ENCODE results near the gene ANAPC1.
"Not testable (repeated sequence)": the region's sequence is repeated elsewhere in the genome, so short reads cannot be mapped to it uniquely, and the experiment has no call there.

Gene ANAPC1

GRCh38 chr2:111910609-111911277 is 26.8 kb upstream of the ANAPC1 start:
- Histone ChIP-seq H4K20me1 (ENCODE audit: insufficient read depth, low read length) (no peaks in the 10 kb centered on the region), H3K4me2 (ENCODE audit: insufficient read depth, low read length) (no peak overlapping the region), H3K4me3 (ENCODE audit: low read depth in 1 of 2, low read length in 2 of 2) (no peak overlapping the region), H3K36me3 (ENCODE audit: insufficient read depth, low read length) (no peaks in the 10 kb centered on the region), H3K9me3 (ENCODE audit: insufficient read depth, low read length, severe bottlenecking) (no peaks in the 10 kb centered on the region), H3K27me3 (ENCODE audit: insufficient read depth, low read length, poor library complexity) (no peaks in the 10 kb centered on the region), H3K9ac (ENCODE audit: low read depth, low read length) (no peak overlapping the region), H2AFZ (ENCODE audit: low read depth, low read length) (no peak overlapping the region), H3K4me1 (ENCODE audit: insufficient read depth, low read length) (peaks cover 17% of the 10 kb centered on the region), H3K27ac (ENCODE audit: low read length) (no peak overlapping the region), H3K79me2 (ENCODE audit: insufficient read depth, low read length) (no peaks in the 10 kb centered on the region)
- no peak for DNase-seq
- no peak for ATAC-seq (ENCODE audit: insufficient read depth, low read depth)
- TF ChIP-seq CTCF (IDR thresholded peaks at IDR 0.05; ENCODE audit: borderline replicate concordance, extremely low read depth, low read length, poor library complexity, severe bottlenecking) (no peak), EZH2 (IDR thresholded peaks at IDR 0.05; ENCODE audit: borderline replicate concordance, low read depth, low read length, severe bottlenecking) (no peak)

- H3K79me2 ChIP-seq (ENCODE audit: insufficient read depth, low read length); H4K20me1 ChIP-seq (ENCODE audit: insufficient read depth, low read length); H3K36me3 ChIP-seq (ENCODE audit: insufficient read depth, low read length); ATAC-seq (ENCODE audit: insufficient read depth, low read depth); H3K9ac ChIP-seq (ENCODE audit: low read depth, low read length); DNase-seq; H3K27me3 ChIP-seq (ENCODE audit: insufficient read depth, low read length, poor library complexity); H3K4me2 ChIP-seq (ENCODE audit: insufficient read depth, low read length); H3K4me3 ChIP-seq (ENCODE audit: low read depth in 1 of 2, low read length in 2 of 2); H2AFZ ChIP-seq (ENCODE audit: low read depth, low read length); H3K27ac ChIP-seq (ENCODE audit: low read length); H3K9me3 ChIP-seq (ENCODE audit: insufficient read depth, low read length, severe bottlenecking): not testable (repeated sequence)
- peaks cover 20% of the 10 kb centered on the region for H3K4me1 ChIP-seq (ENCODE audit: insufficient read depth, low read length)
Observed at GRCh38 chr2:111909997-111910396, 26.0 kb upstream of the ANAPC1 start.

- no peak overlapping the region for H2AFZ ChIP-seq (ENCODE audit: low read depth, low read length)
- no peaks in the 10 kb centered on the region for H4K20me1 ChIP-seq (ENCODE audit: insufficient read depth, low read length)
- no peak overlapping the region for H3K4me3 ChIP-seq (ENCODE audit: low read depth in 1 of 2, low read length in 2 of 2)
- H3K27me3 ChIP-seq (ENCODE audit: insufficient read depth, low read length, poor library complexity), result no peaks in the 10 kb centered on the region
- no peaks in the 10 kb centered on the region for H3K79me2 ChIP-seq (ENCODE audit: insufficient read depth, low read length)
- no peaks in the 10 kb centered on the region for H3K36me3 ChIP-seq (ENCODE audit: insufficient read depth, low read length)
- no peak for ATAC-seq (ENCODE audit: insufficient read depth, low read depth)
- no peak overlapping the region for H3K4me2 ChIP-seq (ENCODE audit: insufficient read depth, low read length)
- H3K9me3 ChIP-seq (ENCODE audit: insufficient read depth, low read length, severe bottlenecking), result no peaks in the 10 kb centered on the region
- H3K9ac ChIP-seq (ENCODE audit: low read depth, low read length), result no peak overlapping the region
- DNase-seq, result no peak
- no peak overlapping the region for H3K27ac ChIP-seq (ENCODE audit: low read length)
- no peak for TF ChIP-seq CTCF (IDR thresholded peaks at IDR 0.05; ENCODE audit: borderline replicate concordance, extremely low read depth, low read length, poor library complexity, severe bottlenecking)
- no peak for TF ChIP-seq EZH2 (IDR thresholded peaks at IDR 0.05; ENCODE audit: borderline replicate concordance, low read depth, low read length, severe bottlenecking)
- peaks cover 20% of the 10 kb centered on the region for H3K4me1 ChIP-seq (ENCODE audit: insufficient read depth, low read length)
Observed at GRCh38 chr2:111909079-111909478, 25.1 kb upstream of the ANAPC1 start.

GRCh38 chr2:111908578-111908977 is 24.6 kb upstream of the ANAPC1 start:
- Histone ChIP-seq H3K4me2 (ENCODE audit: insufficient read depth, low read length) (no peak overlapping the region), H3K4me3 (ENCODE audit: low read depth in 1 of 2, low read length in 2 of 2) (no peak overlapping the region), H3K79me2 (ENCODE audit: insufficient read depth, low read length) (no peaks in the 10 kb centered on the region), H4K20me1 (ENCODE audit: insufficient read depth, low read length) (no peaks in the 10 kb centered on the region), H3K27ac (ENCODE audit: low read length) (no peak overlapping the region), H3K9me3 (ENCODE audit: insufficient read depth, low read length, severe bottlenecking) (no peaks in the 10 kb centered on the region), H3K4me1 (ENCODE audit: insufficient read depth, low read length) (peaks cover 20% of the 10 kb centered on the region), H3K9ac (ENCODE audit: low read depth, low read length) (no peak overlapping the region), H3K36me3 (ENCODE audit: insufficient read depth, low read length) (no peaks in the 10 kb centered on the region), H3K27me3 (ENCODE audit: insufficient read depth, low read length, poor library complexity) (no peaks in the 10 kb centered on the region), H2AFZ (ENCODE audit: low read depth, low read length) (no peak overlapping the region)
- ATAC-seq (ENCODE audit: insufficient read depth, low read depth), result no peak
- DNase-seq, result no peak
- no peak for TF ChIP-seq EZH2 (IDR thresholded peaks at IDR 0.05; ENCODE audit: borderline replicate concordance, low read depth, low read length, severe bottlenecking)
